ENCODE results near the gene BABAM2.

Gene BABAM2

DNA sequence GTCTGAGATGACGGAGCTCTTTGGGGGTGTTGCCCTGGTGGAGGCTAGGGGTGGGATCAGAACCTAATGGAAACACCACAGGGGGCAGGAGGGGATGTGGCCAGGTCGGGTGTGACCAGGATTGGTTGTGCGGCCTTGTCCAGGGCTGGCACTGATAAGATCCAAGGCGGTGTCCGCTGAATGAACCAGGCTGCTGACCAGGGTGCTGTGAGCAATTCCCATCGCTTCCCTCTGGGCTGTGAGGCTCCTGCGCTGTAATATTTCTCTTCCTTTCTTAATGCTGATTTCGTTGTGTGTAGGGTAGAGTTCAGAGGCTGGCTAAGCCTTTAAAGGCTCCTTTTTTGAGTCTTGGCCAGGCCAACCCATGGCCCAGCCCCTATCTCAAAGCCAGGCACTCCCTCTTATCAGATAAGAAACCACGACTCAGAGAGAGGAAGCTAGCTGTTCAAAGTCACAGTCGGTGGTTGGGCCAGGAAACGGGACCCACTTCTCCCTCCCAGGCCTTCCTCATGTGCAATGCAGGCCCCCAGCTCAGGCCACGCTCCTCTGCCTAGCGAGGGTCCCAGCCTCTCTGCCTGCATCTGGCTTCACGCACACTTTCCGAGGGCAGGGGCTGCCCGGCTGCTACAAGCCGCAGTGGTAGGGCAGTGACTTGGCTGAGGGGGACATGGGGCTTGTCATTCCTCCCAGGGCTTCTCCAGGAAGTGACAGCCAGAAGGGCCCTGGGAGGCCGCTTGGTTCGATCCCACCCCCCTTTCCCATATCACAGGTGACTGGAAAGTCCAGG is 476.2 kb downstream of the BABAM2 start:
- H3K4me3 ChIP-seq (ENCODE audit: insufficient read depth, low read length, poor library complexity, severe bottlenecking): no peak overlapping the region
- no peaks in the 10 kb centered on the region for H3K36me3 ChIP-seq (ENCODE audit: low read length)
- H2AFZ ChIP-seq (ENCODE audit: low read depth, low read length, severe bottlenecking): no peak overlapping the region
- TF ChIP-seq EZH2phosphoT487 (conservative IDR thresholded peaks at IDR 0.05; ENCODE audit: low read length): no peak
- TF ChIP-seq, protein P1, sequence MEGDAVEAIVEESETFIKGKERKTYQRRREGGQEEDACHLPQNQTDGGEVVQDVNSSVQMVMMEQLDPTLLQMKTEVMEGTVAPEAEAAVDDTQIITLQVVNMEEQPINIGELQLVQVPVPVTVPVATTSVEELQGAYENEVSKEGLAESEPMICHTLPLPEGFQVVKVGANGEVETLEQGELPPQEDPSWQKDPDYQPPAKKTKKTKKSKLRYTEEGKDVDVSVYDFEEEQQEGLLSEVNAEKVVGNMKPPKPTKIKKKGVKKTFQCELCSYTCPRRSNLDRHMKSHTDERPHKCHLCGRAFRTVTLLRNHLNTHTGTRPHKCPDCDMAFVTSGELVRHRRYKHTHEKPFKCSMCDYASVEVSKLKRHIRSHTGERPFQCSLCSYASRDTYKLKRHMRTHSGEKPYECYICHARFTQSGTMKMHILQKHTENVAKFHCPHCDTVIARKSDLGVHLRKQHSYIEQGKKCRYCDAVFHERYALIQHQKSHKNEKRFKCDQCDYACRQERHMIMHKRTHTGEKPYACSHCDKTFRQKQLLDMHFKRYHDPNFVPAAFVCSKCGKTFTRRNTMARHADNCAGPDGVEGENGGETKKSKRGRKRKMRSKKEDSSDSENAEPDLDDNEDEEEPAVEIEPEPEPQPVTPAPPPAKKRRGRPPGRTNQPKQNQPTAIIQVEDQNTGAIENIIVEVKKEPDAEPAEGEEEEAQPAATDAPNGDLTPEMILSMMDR (IDR thresholded peaks at IDR 0.05; ENCODE audit: insufficient read depth, low read length, poor library complexity, severe bottlenecking): no peak
- no peaks in the 10 kb centered on the region for H3K9me2 ChIP-seq (replicated peaks; ENCODE audit: insufficient read depth, low read length)
- H3K79me2 ChIP-seq (ENCODE audit: insufficient read depth, low read length): no peaks in the 10 kb centered on the region
- no peak overlapping the region for H3K9ac ChIP-seq (ENCODE audit: low read length)
- H3F3A ChIP-seq (ENCODE audit: insufficient read depth): no peaks in the 10 kb centered on the region
- H3K4me2 ChIP-seq (ENCODE audit: low read depth, low read length, poor library complexity, severe bottlenecking): no peak overlapping the region
- H3K27me3 ChIP-seq (ENCODE audit: low read length): no peaks in the 10 kb centered on the region
- no peaks in the 10 kb centered on the region for H4K20me1 ChIP-seq (ENCODE audit: low read depth, low read length)
- no peaks in the 10 kb centered on the region for H3K9me3 ChIP-seq (ENCODE audit: insufficient read depth, low read length)
- no peak overlapping the region for H3K27ac ChIP-seq (ENCODE audit: low read depth, low read length)

DNA sequence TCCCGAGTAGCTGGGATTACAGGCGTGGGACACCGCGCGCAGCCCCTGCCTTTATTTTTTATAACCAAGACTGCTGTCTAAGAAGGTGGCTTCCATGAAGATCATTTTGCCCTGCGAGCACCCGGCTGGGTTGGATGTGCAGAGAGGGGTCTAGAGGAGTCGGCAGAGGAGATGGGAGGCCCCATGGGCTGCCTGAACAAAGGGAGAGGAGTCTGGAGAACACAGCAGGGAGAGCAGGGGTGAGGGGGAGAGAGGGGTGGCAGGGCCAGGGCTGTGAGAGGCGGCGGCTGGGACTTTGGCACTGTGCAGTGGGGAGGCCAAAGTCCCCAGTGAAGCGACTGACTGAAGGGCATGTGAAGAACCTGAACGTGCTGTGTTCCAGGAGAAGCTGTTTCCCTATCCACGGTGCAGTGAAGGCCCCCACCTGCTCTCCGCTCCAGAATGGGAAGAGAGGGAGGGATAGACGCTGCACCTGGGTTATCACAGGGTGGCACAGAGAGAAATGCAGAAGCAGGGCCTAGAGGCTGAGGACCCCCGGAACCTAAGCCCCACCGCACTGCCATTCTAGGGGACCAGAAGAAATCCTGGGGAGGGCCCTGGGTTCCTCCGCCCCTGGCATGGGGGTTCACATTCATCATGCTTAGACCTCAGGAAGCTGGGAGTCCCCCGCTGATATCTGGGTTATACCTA is 477.3 kb downstream of the BABAM2 start:
- H3F3A ChIP-seq (ENCODE audit: insufficient read depth): no peaks in the 10 kb centered on the region
- no peak overlapping the region for H3K4me3 ChIP-seq (ENCODE audit: insufficient read depth, low read length, poor library complexity, severe bottlenecking)
- H3K79me2 ChIP-seq (ENCODE audit: insufficient read depth, low read length): no peaks in the 10 kb centered on the region
- TF ChIP-seq EZH2phosphoT487 (conservative IDR thresholded peaks at IDR 0.05; ENCODE audit: low read length): no peak
- TF ChIP-seq, protein P1 (IDR thresholded peaks at IDR 0.05; ENCODE audit: insufficient read depth, low read length, poor library complexity, severe bottlenecking): no peak
- no peaks in the 10 kb centered on the region for H3K36me3 ChIP-seq (ENCODE audit: low read length)
- H3K9me2 ChIP-seq (replicated peaks; ENCODE audit: insufficient read depth, low read length): no peaks in the 10 kb centered on the region
- no peak overlapping the region for H3K27ac ChIP-seq (ENCODE audit: low read depth, low read length)
- no peak overlapping the region for H3K4me2 ChIP-seq (ENCODE audit: low read depth, low read length, poor library complexity, severe bottlenecking)
- no peaks in the 10 kb centered on the region for H4K20me1 ChIP-seq (ENCODE audit: low read depth, low read length)
- H2AFZ ChIP-seq (ENCODE audit: low read depth, low read length, severe bottlenecking): no peak overlapping the region
- H3K9me3 ChIP-seq (ENCODE audit: insufficient read depth, low read length): no peaks in the 10 kb centered on the region
- H3K9ac ChIP-seq (ENCODE audit: low read length): no peak overlapping the region
- H3K27me3 ChIP-seq (ENCODE audit: low read length): no peaks in the 10 kb centered on the region

DNA sequence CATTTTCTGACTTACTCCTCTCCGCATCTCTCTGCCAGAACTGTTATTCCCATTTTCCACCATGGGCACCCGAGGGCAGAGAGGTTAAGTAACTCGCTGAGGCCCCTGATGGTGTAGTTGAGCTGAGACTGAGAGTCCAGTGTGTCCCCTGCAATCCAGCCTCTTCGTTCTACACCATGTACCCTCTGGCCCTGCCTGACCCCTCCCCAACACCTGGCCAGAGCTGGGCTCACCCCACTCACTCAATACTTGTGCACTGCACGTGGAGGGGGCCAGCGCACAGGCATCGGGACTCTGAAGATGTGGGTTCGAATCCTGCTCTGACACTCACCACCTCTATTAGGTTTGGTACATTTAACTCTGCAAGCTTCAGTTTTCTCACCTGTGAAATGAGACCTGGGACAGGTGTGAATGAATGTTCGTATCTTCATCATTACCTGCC is 477.8 kb downstream of the BABAM2 start:
- Histone ChIP-seq H3K4me2 (ENCODE audit: low read depth, low read length, poor library complexity, severe bottlenecking) (no peak overlapping the region), H3K79me2 (ENCODE audit: insufficient read depth, low read length) (no peaks in the 10 kb centered on the region), H3K9me3 (ENCODE audit: insufficient read depth, low read length) (no peaks in the 10 kb centered on the region), H3K9me2 (replicated peaks; ENCODE audit: insufficient read depth, low read length) (no peaks in the 10 kb centered on the region), H2AFZ (ENCODE audit: low read depth, low read length, severe bottlenecking) (no peak overlapping the region), H4K20me1 (ENCODE audit: low read depth, low read length) (no peaks in the 10 kb centered on the region), H3K27ac (ENCODE audit: low read depth, low read length) (no peak overlapping the region), H3K27me3 (ENCODE audit: low read length) (no peaks in the 10 kb centered on the region), H3K36me3 (ENCODE audit: low read length) (no peaks in the 10 kb centered on the region), H3F3A (ENCODE audit: insufficient read depth) (no peaks in the 10 kb centered on the region), H3K9ac (ENCODE audit: low read length) (no peak overlapping the region), H3K4me3 (ENCODE audit: insufficient read depth, low read length, poor library complexity, severe bottlenecking) (no peak overlapping the region)
- no peak for TF ChIP-seq EZH2phosphoT487 (conservative IDR thresholded peaks at IDR 0.05; ENCODE audit: low read length)
- TF ChIP-seq, protein P1 (IDR thresholded peaks at IDR 0.05; ENCODE audit: insufficient read depth, low read length, poor library complexity, severe bottlenecking): no peak

Measured in SU-DHL-6 (cell line).